Measurements from ENCODE around the gene ATP9A. TPM values are rescaled to one million over a fixed set of nuclear protein-coding genes. Genes with fewer than 3 reads are reported as not detected.

Gene ATP9A
- total RNA-seq, 1 experiment from 2014 or later: 7.3 TPM

DNA sequence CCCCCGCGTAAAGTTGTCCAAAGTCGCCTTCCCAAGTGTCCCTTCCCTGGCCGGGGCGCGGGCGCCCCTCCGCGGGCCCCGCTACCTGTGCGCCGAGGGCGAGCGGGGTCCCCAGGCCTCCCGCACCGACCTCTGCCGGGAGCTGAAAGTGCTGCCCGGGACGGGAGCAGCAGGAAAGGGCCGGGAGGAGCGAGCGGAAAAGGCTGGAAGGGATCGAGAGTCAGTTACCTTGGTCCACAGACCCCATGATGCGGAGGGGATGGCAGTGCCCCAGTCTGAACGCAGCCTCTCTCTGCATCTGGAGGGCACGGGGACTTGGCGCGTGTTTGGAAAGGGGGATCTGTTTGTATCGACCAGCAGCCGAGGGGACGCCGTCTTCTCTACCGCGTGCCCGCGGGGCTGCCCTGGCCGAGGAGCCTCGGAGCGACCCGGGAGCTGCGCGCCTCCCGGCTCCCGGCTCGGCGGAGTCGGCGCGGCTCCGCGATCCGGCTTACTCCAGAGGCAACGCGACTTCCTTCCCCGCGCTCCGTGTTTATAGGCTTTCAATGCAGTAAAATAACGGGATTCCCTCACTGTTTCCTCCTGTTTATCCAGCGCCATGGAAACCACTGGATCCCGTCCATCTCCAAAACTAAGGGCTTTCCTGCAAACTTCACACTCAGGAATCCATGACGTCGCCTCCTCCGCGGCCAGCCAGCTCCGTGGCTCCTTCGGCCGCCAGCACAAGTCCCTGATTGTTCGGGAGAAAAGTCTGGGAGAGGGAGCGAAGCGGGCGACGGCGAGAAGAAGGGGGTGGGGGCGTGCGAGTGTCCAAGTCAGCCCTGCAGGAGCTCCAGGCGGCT lies 205.6 kb downstream of the ATP9A start:
- BruUV-seq (replicated peaks): no TSS peak
- peaks cover 32% of the 10 kb centered on the region for H3K27me3 Mint-ChIP-seq (ENCODE audit: insufficient read depth, unreplicated experiment)
- POLR2A ChIA-PET: interaction anchor here (0.7 to 1.6 kb wide), 6 partner anchors 8 to 211 kb away, joined by 3 to 7 read pairs (median 3); no protein-coding TSS in a partner anchor

GRCh38 chr20:51562027-51562331 lies 206.2 kb downstream of the ATP9A start:
- CTCF ChIA-PET: interaction anchor here (0.5 to 1.2 kb wide), 4 partner anchors 10 to 472 kb away, joined by 3 to 5 read pairs (median 3); no protein-coding TSS in a partner anchor
- TSS peak; percentile 61 for BruUV-seq (replicated peaks)

More for the DNA sequence above, 205.6 kb downstream of the ATP9A start:
- DNase-seq (ENCODE audit: unreplicated experiment): peak; percentile 70
- intact Hi-C loops (cut with micrococcal nuclease): no loop called here
- TF ChIP-seq CTCF (IDR thresholded peaks at IDR 0.05; ENCODE audit: unreplicated experiment): no peak
- H3K4me3 Mint-ChIP-seq (ENCODE audit: unreplicated experiment): peak overlapping the region; percentile 69
- H3K27ac Mint-ChIP-seq (ENCODE audit: low read depth, unreplicated experiment): peak overlapping the region; percentile 52
- H3K36me3 Mint-ChIP-seq (ENCODE audit: insufficient read depth, unreplicated experiment): no peaks in the 10 kb centered on the region
- no peaks in the 10 kb centered on the region for H3K9me3 Mint-ChIP-seq (ENCODE audit: unreplicated experiment)
- H3K4me1 Mint-ChIP-seq (ENCODE audit: insufficient read depth, unreplicated experiment): peaks cover 12% of the 10 kb centered on the region
- CTCF ChIA-PET: interaction anchor here (0.5 to 1.5 kb wide), 8 partner anchors 8 to 582 kb away, joined by 3 to 5 read pairs (median 3); no protein-coding TSS in a partner anchor

DNA sequence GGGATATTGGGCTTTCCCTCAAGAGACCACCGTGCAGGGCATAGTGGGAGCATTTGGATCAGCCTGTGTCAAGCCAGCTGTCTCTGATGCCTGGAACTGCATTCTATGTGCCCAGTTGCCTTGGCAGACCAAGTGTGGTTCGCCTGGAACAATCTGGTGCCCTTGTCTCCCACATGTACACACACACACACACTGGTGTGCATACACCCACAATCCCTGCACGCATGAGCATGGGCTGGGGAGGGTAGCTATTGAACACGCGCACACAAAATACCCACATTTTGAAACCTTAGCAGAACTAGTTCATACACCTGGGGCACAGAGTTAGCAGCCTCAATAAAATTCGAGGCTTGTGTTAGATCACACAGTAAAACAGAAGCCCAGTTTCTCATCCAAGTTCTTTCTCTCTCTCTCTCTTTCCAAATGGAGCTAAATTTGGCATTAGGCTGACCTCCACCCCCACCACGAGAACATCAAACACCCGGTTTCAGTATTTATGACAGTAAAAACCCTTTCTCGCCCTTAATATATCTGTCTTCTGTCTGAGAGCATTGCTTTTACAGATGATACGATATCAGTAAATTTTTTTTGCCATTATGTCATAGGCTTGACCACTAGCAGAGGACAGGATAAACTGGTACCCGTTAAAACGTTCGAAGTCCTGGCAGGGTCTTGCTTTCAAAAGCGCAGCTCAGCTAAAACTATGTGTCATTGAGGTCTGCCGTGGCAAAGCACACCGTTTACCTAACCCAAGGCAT lies 207.5 kb downstream of the ATP9A start:
- no peak for TF ChIP-seq CTCF (IDR thresholded peaks at IDR 0.05; ENCODE audit: unreplicated experiment)
- no TSS peak for BruUV-seq (replicated peaks)
- POLR2A ChIA-PET: interaction anchor here (0.7 kb wide), 1 partner anchor 1120 kb away, joined by 3 read pairs; no protein-coding TSS in a partner anchor
- peaks cover 30% of the 10 kb centered on the region for H3K27me3 Mint-ChIP-seq (ENCODE audit: insufficient read depth, unreplicated experiment)
- H3K4me1 Mint-ChIP-seq (ENCODE audit: insufficient read depth, unreplicated experiment): peaks cover 12% of the 10 kb centered on the region
- H3K9me3 Mint-ChIP-seq (ENCODE audit: unreplicated experiment): no peaks in the 10 kb centered on the region
- DNase-seq (ENCODE audit: unreplicated experiment): no peak
- H3K4me3 Mint-ChIP-seq (ENCODE audit: unreplicated experiment): no peak overlapping the region
- intact Hi-C loops (cut with micrococcal nuclease): no loop called here
- H3K27ac Mint-ChIP-seq (ENCODE audit: low read depth, unreplicated experiment): no peak overlapping the region
- H3K36me3 Mint-ChIP-seq (ENCODE audit: insufficient read depth, unreplicated experiment): no peaks in the 10 kb centered on the region
- CTCF ChIA-PET: interaction anchor here (0.8 kb wide), 1 partner anchor 10 kb away, joined by 3 read pairs; no protein-coding TSS in a partner anchor

More at GRCh38 chr20:51562027-51562331, 206.2 kb downstream of the ATP9A start:
- no peak for DNase-seq (ENCODE audit: unreplicated experiment)
- Mint-ChIP-seq H3K9me3 (ENCODE audit: unreplicated experiment) (no peaks in the 10 kb centered on the region), H3K4me1 (ENCODE audit: insufficient read depth, unreplicated experiment) (peaks cover 12% of the 10 kb centered on the region), H3K27me3 (ENCODE audit: insufficient read depth, unreplicated experiment) (peaks cover 30% of the 10 kb centered on the region), H3K4me3 (ENCODE audit: unreplicated experiment) (peak overlapping the region; percentile 69), H3K27ac (ENCODE audit: low read depth, unreplicated experiment) (peak overlapping the region; percentile 52), H3K36me3 (ENCODE audit: insufficient read depth, unreplicated experiment) (no peaks in the 10 kb centered on the region)
- TF ChIP-seq CTCF (IDR thresholded peaks at IDR 0.05; ENCODE audit: unreplicated experiment): no peak
- intact Hi-C loops (cut with micrococcal nuclease): no loop called here
- POLR2A ChIA-PET: interaction anchor here (0.7 kb wide), 1 partner anchor 211 kb away, joined by 3 read pairs; no protein-coding TSS in a partner anchor

GRCh38 chr20:51560042-51560441 lies 208.1 kb downstream of the ATP9A start:
- peaks cover 12% of the 10 kb centered on the region for H3K4me1 Mint-ChIP-seq (ENCODE audit: insufficient read depth, unreplicated experiment)
- POLR2A ChIA-PET: no interaction called here
- CTCF ChIA-PET: interaction anchor here (0.8 kb wide), 1 partner anchor 11 kb away, joined by 3 read pairs; no protein-coding TSS in a partner anchor
- no peak overlapping the region for H3K4me3 Mint-ChIP-seq (ENCODE audit: unreplicated experiment)
- no peak for DNase-seq (ENCODE audit: unreplicated experiment)
- no peak for TF ChIP-seq CTCF (IDR thresholded peaks at IDR 0.05; ENCODE audit: unreplicated experiment)
- peaks cover 30% of the 10 kb centered on the region for H3K27me3 Mint-ChIP-seq (ENCODE audit: insufficient read depth, unreplicated experiment)
- no peaks in the 10 kb centered on the region for H3K9me3 Mint-ChIP-seq (ENCODE audit: unreplicated experiment)
- BruUV-seq (replicated peaks): no TSS peak
- intact Hi-C loops (cut with micrococcal nuclease): no loop called here
- no peaks in the 10 kb centered on the region for H3K36me3 Mint-ChIP-seq (ENCODE audit: insufficient read depth, unreplicated experiment)
- H3K27ac Mint-ChIP-seq (ENCODE audit: low read depth, unreplicated experiment): no peak overlapping the region

All from MCF 10A (cell line).